Type B pancreatic cell (in vitro differentiated cells): ENCODE results near the gene NPTN. TPM values are rescaled to one million over a fixed set of nuclear protein-coding genes. Genes with fewer than 3 reads are reported as not detected.

Experiments
- DNase-seq: peaks from one replicate; pipeline ENCODE4 v3.0.0; 2021; ENCODE audit warnings: mixed read lengths; ENCODE audit not compliant: unreplicated experiment; ENCODE audit errors: extremely low spot score
- H3K27ac Mint-ChIP-seq: 2 replicates; pipeline ENCODE4 v1.8.0; 2021; ENCODE audit warnings: mild to moderate bottlenecking, mixed read lengths
- H3K27me3 Mint-ChIP-seq: 2 replicates; pipeline ENCODE4 v1.8.0; 2021; ENCODE audit warnings: mixed read lengths
- H3K36me3 Mint-ChIP-seq: 2 replicates; pipeline ENCODE4 v1.8.0; 2021; ENCODE audit warnings: mixed read lengths
- H3K4me1 Mint-ChIP-seq: one replicate; pipeline ENCODE4 v1.8.0; 2021; ENCODE audit warnings: mixed read lengths; ENCODE audit not compliant: unreplicated experiment
- H3K4me3 Mint-ChIP-seq: 2 replicates; pipeline ENCODE4 v1.8.0; 2021; ENCODE audit warnings: mild to moderate bottlenecking, mixed read lengths
- H3K9me3 Mint-ChIP-seq: 2 replicates; pipeline ENCODE4 v1.8.0; 2021; ENCODE audit warnings: mixed read lengths
- total RNA-seq: library from RNA; stranded (reverse); gene quantifications from 2 replicates; pipeline ENCODE4 v1.2.1, GENCODE V29; 2021; ENCODE audit warnings: low replicate concordance
- TF ChIP-seq, protein P1 (sequence below): fragments of 200-600 bp; sonication (generic); conservative IDR thresholded peaks from 2 replicates; pipeline ENCODE4 v1.5.0; 2021; ENCODE audit warnings: antibody characterized with exemption, mild to moderate bottlenecking

The NPTN gene
- total RNA-seq, 1 donor from 2014 or later, result 89.6 TPM

- DNase-seq, result no peak
- Mint-ChIP-seq H3K27ac (no peak overlapping the region), H3K36me3 (peaks cover 30% of the 10 kb centered on the region), H3K4me1 (peaks cover 7% of the 10 kb centered on the region), H3K4me3 (no peak overlapping the region), H3K9me3 (no peaks in the 10 kb centered on the region), H3K27me3 (no peaks in the 10 kb centered on the region)
- TF ChIP-seq, protein P1, sequence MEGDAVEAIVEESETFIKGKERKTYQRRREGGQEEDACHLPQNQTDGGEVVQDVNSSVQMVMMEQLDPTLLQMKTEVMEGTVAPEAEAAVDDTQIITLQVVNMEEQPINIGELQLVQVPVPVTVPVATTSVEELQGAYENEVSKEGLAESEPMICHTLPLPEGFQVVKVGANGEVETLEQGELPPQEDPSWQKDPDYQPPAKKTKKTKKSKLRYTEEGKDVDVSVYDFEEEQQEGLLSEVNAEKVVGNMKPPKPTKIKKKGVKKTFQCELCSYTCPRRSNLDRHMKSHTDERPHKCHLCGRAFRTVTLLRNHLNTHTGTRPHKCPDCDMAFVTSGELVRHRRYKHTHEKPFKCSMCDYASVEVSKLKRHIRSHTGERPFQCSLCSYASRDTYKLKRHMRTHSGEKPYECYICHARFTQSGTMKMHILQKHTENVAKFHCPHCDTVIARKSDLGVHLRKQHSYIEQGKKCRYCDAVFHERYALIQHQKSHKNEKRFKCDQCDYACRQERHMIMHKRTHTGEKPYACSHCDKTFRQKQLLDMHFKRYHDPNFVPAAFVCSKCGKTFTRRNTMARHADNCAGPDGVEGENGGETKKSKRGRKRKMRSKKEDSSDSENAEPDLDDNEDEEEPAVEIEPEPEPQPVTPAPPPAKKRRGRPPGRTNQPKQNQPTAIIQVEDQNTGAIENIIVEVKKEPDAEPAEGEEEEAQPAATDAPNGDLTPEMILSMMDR, result no peak
Measured at GRCh38 chr15:73589766-73590165, 43.4 kb downstream of the NPTN start.

GRCh38 chr15:73585871-73586654, 47.1 kb downstream of the NPTN start:
- H3K27me3 Mint-ChIP-seq, result no peaks in the 10 kb centered on the region
- H3K9me3 Mint-ChIP-seq, result no peaks in the 10 kb centered on the region
- H3K4me1 Mint-ChIP-seq, result no peaks in the 10 kb centered on the region
- DNase-seq, result no peak
- TF ChIP-seq, protein P1, result no peak
- H3K36me3 Mint-ChIP-seq, result peaks cover 37% of the 10 kb centered on the region
- H3K27ac Mint-ChIP-seq, result no peak overlapping the region
- H3K4me3 Mint-ChIP-seq, result no peak overlapping the region

- DNase-seq, result no peak
- no peak overlapping the region for H3K4me3 Mint-ChIP-seq
- peaks cover 37% of the 10 kb centered on the region for H3K36me3 Mint-ChIP-seq
- TF ChIP-seq, protein P1, result no peak
- H3K27ac Mint-ChIP-seq, result no peak overlapping the region
- no peaks in the 10 kb centered on the region for H3K4me1 Mint-ChIP-seq
- H3K27me3 Mint-ChIP-seq, result no peaks in the 10 kb centered on the region
- H3K9me3 Mint-ChIP-seq, result no peaks in the 10 kb centered on the region
Measured at GRCh38 chr15:73584699-73585420, 48.3 kb downstream of the NPTN start.

- TF ChIP-seq, protein P1, result no peak
- DNase-seq, result no peak
- no peak overlapping the region for H3K4me3 Mint-ChIP-seq
- no peaks in the 10 kb centered on the region for H3K9me3 Mint-ChIP-seq
- H3K27ac Mint-ChIP-seq, result no peak overlapping the region
- H3K36me3 Mint-ChIP-seq, result peaks cover 29% of the 10 kb centered on the region
- H3K4me1 Mint-ChIP-seq, result no peaks in the 10 kb centered on the region
- H3K27me3 Mint-ChIP-seq, result no peaks in the 10 kb centered on the region
Measured at GRCh38 chr15:73583544-73583943, 49.6 kb downstream of the NPTN start.

DNA sequence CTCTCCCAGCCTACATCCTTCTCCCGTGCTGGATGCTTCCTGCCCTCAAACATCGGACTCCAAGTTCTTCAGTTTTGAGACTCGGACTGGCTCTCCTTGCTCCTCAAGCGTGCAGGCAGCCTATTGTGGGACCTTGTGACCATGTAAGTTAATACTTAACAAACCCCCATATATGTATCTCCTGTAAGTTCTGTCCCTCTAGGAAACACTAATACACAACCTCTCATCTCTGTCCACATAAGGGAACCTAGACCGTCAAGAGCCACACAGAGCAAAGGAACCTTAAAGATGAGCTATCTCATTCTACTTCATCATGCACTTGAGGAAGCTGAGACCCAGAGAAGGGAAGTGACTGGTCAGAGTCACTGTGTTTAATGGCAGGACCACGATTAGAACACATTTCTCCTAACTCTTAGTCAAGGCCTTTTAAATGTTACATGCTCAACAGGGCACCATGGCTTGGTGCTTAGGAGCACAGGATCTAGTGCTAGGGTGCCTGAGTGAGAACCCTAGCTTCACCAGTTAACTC, 50.3 kb downstream of the NPTN start:
- TF ChIP-seq, protein P1, result no peak
- Mint-ChIP-seq H3K4me1 (no peaks in the 10 kb centered on the region), H3K9me3 (no peaks in the 10 kb centered on the region), H3K36me3 (peaks cover 31% of the 10 kb centered on the region), H3K27me3 (no peaks in the 10 kb centered on the region), H3K4me3 (no peak overlapping the region), H3K27ac (no peak overlapping the region)
- DNase-seq, result no peak
